ENCODE measurements around the gene RHEX. TPM values are rescaled to one million over a fixed set of nuclear protein-coding genes. Genes with fewer than 3 reads are reported as not detected.

RHEX gene
- total RNA-seq, 1 experiment from 2014 or later, result not detected

DNA sequence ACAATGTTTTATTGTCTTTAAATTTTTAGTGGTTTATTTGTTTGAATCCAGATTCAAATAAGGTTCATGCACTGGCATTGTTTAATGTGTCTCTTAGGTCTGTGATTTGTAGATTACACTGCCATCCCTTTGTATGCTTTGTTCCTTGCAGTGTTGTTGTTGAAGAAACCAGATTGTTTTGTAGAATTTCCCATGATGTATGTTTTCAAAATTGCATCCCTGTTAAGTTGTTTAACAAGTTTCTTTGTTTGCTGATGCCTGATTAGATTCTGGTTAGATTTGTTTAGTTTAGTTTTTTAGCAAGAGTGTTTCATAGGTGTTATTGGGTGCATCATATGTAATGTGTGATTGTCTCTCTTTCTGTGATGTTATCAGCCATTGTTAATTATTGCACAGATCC lies 69.7 kb downstream of the RHEX start:
- Mint-ChIP-seq H3K4me3 (no peak overlapping the region), H3K27me3 (ENCODE audit: low read depth) (peaks cover 21% of the 10 kb centered on the region), H3K36me3 (peaks cover 4% of the 10 kb centered on the region), H3K9me3 (peaks cover 35% of the 10 kb centered on the region), H3K27ac (no peak overlapping the region), H3K4me1 (peaks cover 6% of the 10 kb centered on the region)
- ATAC-seq (no peak), DNase-seq (ENCODE audit: low spot score) (no peak)
- ChIA-PET CTCF (no interaction called here), POLR2A (no interaction called here)
- TF ChIP-seq CREB1 (CRISPR knock-in tag; IDR thresholded peaks at IDR 0.05) (no peak), RELA (CRISPR knock-in tag; IDR thresholded peaks at IDR 0.05; ENCODE audit: borderline replicate concordance) (no peak), SMAD4 (CRISPR knock-in tag; IDR thresholded peaks at IDR 0.05) (no peak), ETV6 (CRISPR knock-in tag; IDR thresholded peaks at IDR 0.05) (no peak), IRF2 (CRISPR knock-in tag; IDR thresholded peaks at IDR 0.05; ENCODE audit: borderline replicate concordance, low read depth) (no peak), NFE2L1 (CRISPR knock-in tag; IDR thresholded peaks at IDR 0.05) (no peak), ATF1 (CRISPR knock-in tag; IDR thresholded peaks at IDR 0.05) (no peak), ESRRA (CRISPR knock-in tag; IDR thresholded peaks at IDR 0.05; ENCODE audit: borderline replicate concordance) (no peak), SMAD3 (CRISPR knock-in tag; IDR thresholded peaks at IDR 0.05; ENCODE audit: borderline replicate concordance) (no peak), ZNF317 (CRISPR knock-in tag; IDR thresholded peaks at IDR 0.05; ENCODE audit: borderline replicate concordance, low read depth) (no peak), HMGA2 (CRISPR knock-in tag; IDR thresholded peaks at IDR 0.05) (no peak)
- TF ChIP-seq, protein P1, sequence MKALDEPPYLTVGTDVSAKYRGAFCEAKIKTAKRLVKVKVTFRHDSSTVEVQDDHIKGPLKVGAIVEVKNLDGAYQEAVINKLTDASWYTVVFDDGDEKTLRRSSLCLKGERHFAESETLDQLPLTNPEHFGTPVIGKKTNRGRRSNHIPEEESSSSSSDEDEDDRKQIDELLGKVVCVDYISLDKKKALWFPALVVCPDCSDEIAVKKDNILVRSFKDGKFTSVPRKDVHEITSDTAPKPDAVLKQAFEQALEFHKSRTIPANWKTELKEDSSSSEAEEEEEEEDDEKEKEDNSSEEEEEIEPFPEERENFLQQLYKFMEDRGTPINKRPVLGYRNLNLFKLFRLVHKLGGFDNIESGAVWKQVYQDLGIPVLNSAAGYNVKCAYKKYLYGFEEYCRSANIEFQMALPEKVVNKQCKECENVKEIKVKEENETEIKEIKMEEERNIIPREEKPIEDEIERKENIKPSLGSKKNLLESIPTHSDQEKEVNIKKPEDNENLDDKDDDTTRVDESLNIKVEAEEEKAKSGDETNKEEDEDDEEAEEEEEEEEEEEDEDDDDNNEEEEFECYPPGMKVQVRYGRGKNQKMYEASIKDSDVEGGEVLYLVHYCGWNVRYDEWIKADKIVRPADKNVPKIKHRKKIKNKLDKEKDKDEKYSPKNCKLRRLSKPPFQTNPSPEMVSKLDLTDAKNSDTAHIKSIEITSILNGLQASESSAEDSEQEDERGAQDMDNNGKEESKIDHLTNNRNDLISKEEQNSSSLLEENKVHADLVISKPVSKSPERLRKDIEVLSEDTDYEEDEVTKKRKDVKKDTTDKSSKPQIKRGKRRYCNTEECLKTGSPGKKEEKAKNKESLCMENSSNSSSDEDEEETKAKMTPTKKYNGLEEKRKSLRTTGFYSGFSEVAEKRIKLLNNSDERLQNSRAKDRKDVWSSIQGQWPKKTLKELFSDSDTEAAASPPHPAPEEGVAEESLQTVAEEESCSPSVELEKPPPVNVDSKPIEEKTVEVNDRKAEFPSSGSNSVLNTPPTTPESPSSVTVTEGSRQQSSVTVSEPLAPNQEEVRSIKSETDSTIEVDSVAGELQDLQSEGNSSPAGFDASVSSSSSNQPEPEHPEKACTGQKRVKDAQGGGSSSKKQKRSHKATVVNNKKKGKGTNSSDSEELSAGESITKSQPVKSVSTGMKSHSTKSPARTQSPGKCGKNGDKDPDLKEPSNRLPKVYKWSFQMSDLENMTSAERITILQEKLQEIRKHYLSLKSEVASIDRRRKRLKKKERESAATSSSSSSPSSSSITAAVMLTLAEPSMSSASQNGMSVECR (CRISPR knock-in tag; IDR thresholded peaks at IDR 0.05; ENCODE audit: borderline replicate concordance), result no peak
- TF ChIP-seq, protein P2, sequence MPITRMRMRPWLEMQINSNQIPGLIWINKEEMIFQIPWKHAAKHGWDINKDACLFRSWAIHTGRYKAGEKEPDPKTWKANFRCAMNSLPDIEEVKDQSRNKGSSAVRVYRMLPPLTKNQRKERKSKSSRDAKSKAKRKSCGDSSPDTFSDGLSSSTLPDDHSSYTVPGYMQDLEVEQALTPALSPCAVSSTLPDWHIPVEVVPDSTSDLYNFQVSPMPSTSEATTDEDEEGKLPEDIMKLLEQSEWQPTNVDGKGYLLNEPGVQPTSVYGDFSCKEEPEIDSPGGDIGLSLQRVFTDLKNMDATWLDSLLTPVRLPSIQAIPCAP (CRISPR knock-in tag; IDR thresholded peaks at IDR 0.05), result no peak
- TF ChIP-seq, protein P3, sequence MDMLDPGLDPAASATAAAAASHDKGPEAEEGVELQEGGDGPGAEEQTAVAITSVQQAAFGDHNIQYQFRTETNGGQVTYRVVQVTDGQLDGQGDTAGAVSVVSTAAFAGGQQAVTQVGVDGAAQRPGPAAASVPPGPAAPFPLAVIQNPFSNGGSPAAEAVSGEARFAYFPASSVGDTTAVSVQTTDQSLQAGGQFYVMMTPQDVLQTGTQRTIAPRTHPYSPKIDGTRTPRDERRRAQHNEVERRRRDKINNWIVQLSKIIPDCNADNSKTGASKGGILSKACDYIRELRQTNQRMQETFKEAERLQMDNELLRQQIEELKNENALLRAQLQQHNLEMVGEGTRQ (CRISPR knock-in tag; IDR thresholded peaks at IDR 0.05), result no peak
- TF ChIP-seq, protein P4, sequence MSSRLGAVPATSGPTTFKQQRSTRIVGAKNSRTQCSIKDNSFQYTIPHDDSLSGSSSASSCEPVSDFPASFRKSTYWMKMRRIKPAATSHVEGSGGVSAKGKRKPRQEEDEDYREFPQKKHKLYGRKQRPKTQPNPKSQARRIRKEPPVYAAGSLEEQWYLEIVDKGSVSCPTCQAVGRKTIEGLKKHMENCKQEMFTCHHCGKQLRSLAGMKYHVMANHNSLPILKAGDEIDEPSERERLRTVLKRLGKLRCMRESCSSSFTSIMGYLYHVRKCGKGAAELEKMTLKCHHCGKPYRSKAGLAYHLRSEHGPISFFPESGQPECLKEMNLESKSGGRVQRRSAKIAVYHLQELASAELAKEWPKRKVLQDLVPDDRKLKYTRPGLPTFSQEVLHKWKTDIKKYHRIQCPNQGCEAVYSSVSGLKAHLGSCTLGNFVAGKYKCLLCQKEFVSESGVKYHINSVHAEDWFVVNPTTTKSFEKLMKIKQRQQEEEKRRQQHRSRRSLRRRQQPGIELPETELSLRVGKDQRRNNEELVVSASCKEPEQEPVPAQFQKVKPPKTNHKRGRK (CRISPR knock-in tag; IDR thresholded peaks at IDR 0.05; ENCODE audit: borderline replicate concordance), result no peak
- TF ChIP-seq, protein P5, sequence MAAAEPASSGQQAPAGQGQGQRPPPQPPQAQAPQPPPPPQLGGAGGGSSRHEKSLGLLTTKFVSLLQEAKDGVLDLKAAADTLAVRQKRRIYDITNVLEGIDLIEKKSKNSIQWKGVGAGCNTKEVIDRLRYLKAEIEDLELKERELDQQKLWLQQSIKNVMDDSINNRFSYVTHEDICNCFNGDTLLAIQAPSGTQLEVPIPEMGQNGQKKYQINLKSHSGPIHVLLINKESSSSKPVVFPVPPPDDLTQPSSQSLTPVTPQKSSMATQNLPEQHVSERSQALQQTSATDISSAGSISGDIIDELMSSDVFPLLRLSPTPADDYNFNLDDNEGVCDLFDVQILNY (CRISPR knock-in tag; IDR thresholded peaks at IDR 0.05), result no peak
- TF ChIP-seq, protein P6, sequence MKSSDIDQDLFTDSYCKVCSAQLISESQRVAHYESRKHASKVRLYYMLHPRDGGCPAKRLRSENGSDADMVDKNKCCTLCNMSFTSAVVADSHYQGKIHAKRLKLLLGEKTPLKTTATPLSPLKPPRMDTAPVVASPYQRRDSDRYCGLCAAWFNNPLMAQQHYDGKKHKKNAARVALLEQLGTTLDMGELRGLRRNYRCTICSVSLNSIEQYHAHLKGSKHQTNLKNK (CRISPR knock-in tag; IDR thresholded peaks at IDR 0.05), result no peak

DNA sequence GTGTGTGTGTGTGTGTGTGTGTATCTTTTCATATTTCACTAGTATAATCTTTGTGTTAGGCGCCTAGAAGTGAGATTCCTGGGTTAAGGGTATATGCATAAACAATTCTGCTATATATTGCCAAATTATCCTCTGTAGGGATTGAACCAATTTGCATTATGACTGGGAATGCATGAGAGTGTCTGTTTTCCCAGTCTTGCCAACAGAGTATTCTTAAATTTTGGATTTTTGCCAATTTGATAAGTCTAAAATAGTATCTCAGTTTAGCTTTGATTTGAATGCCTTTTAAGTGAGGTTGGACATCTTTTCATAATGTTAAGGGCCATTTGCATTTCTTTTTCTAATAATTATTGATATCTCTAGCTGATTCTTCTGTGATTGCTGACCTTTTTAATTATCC lies 72.4 kb downstream of the RHEX start:
- H3K27me3 Mint-ChIP-seq (ENCODE audit: low read depth), result peaks cover 3% of the 10 kb centered on the region; the same call in 1 of the 2 replicates
- peaks cover 4% of the 10 kb centered on the region for H3K36me3 Mint-ChIP-seq
- TF ChIP-seq, protein P7, sequence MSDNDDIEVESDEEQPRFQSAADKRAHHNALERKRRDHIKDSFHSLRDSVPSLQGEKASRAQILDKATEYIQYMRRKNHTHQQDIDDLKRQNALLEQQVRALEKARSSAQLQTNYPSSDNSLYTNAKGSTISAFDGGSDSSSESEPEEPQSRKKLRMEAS (CRISPR knock-in tag; IDR thresholded peaks at IDR 0.05), result no peak
- no peak for TF ChIP-seq CBFB (CRISPR knock-in tag; IDR thresholded peaks at IDR 0.05; ENCODE audit: low read depth)
- no peak for DNase-seq (ENCODE audit: low spot score)
- ChIA-PET CTCF (no interaction called here), POLR2A (no interaction called here)
- no peak for ATAC-seq
- no peak overlapping the region for H3K4me3 Mint-ChIP-seq
- H3K9me3 Mint-ChIP-seq, result peaks cover 30% of the 10 kb centered on the region
- H3K4me1 Mint-ChIP-seq, result no peaks in the 10 kb centered on the region
- H3K27ac Mint-ChIP-seq, result no peak overlapping the region

Measured in WTC11 (cell line).